MM.1S (cell line): ENCODE results near the gene RBBP7.

Experiments used
- EZH2phosphoT487 ChIP-seq: fragments of 300-600 bp; sonication (generic); IDR thresholded peaks from 2 replicates; pipeline ENCODE4 v1.6.1; 2018; ENCODE audit warnings: antibody characterized with exemption, low read length
- TF ChIP-seq, protein P1 (sequence below): fragments of 300-600 bp; sonication (generic); IDR thresholded peaks from 2 replicates; pipeline ENCODE4 v1.5.1; 2016; ENCODE audit warnings: antibody characterized with exemption, low read length, mixed read lengths

- TF ChIP-seq, protein P1, sequence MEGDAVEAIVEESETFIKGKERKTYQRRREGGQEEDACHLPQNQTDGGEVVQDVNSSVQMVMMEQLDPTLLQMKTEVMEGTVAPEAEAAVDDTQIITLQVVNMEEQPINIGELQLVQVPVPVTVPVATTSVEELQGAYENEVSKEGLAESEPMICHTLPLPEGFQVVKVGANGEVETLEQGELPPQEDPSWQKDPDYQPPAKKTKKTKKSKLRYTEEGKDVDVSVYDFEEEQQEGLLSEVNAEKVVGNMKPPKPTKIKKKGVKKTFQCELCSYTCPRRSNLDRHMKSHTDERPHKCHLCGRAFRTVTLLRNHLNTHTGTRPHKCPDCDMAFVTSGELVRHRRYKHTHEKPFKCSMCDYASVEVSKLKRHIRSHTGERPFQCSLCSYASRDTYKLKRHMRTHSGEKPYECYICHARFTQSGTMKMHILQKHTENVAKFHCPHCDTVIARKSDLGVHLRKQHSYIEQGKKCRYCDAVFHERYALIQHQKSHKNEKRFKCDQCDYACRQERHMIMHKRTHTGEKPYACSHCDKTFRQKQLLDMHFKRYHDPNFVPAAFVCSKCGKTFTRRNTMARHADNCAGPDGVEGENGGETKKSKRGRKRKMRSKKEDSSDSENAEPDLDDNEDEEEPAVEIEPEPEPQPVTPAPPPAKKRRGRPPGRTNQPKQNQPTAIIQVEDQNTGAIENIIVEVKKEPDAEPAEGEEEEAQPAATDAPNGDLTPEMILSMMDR: no peak
- no peak for TF ChIP-seq EZH2phosphoT487
Observed at GRCh38 chrX:16848541-16848940, 21.6 kb downstream of the RBBP7 start.
